ENCODE data around the gene DHX32. TPM values are rescaled to one million over a fixed set of nuclear protein-coding genes. Genes with fewer than 3 reads are reported as not detected.

Gene DHX32
- polyA plus RNA-seq, 3 donors, result 9.6 to 13.6 (median 12.0) TPM

DNA sequence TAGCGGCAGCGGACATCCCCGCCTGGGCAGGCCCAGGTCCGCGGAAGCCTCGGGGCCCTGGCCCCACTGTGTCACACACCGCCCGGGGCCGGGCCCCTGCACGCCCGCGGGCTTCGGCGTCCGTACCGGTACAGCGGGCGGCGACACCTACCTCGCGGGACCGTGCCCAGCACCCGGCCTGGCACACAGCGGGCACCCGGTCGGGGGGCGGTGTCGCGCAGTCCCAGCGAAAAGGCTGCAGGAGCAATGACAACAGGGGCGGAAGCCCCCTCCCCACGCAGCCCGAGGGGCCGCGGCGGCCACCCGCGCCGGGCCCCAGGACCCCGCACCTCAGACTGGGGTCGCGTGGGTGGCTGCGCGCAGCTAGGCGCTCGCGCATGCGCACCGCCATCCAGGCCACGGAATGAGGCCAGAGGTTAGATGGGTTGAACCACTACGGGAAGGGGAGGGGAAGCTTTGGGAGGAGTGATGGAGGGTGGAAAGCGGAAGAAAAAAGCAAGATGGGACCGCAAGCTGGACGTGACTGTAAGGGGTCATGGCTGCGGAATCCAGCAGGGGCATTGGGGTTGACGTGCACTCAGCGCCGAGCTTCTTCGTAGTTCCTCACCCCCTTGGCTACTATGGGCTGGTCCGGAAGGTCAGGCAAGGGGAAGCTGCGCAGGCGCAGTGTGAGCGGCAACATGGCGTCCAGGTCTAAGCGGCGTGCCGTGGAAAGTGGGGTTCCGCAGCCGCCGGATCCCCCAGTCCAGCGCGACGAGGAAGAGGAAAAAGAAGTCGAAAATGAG is 58.0 kb downstream of the DHX32 start, which contains the start of the genes BCCIP and UROS:
BCCIP (plus strand) TSS at position 669 of the 785 bp plus-strand sequence; CDS start at position 681, 12 bp downstream.
UROS (minus strand) TSS at position 381 of the 785 bp plus-strand sequence. CDS start 6,759 bp downstream, outside the sequence.
- peak within 1 kb of the TSS; percentile 70 for H3K27ac ChIP-seq (ENCODE audit: low read depth, low read length)
- 0 to 1% (median 0%) methylated on average over 63 to 74 of the region's 74 CpGs for WGBS, 3 donors

DNA sequence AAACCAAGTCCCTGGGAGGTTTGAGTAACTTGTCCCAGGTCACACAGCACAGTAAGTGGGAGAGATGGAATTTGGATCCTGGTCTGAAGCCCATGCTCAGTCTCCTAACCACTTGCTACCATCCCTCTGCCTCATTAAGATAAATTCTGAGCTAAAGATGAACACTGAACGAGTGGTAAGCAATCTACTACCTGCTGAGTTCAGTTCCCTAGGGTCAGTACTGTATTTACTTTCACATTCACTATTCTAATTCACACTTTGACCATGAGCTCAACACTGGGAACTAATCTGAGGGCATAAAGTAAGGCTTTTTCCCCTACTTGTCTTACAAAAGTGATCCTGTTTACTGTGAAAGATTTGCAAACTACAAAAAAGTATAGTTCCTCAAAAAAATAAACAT is 60.4 kb downstream of the DHX32 start:
- WGBS, 3 donors, result 50 to 66% (median 57%) methylated on average over 1 of the region's 1 CpG

DNA sequence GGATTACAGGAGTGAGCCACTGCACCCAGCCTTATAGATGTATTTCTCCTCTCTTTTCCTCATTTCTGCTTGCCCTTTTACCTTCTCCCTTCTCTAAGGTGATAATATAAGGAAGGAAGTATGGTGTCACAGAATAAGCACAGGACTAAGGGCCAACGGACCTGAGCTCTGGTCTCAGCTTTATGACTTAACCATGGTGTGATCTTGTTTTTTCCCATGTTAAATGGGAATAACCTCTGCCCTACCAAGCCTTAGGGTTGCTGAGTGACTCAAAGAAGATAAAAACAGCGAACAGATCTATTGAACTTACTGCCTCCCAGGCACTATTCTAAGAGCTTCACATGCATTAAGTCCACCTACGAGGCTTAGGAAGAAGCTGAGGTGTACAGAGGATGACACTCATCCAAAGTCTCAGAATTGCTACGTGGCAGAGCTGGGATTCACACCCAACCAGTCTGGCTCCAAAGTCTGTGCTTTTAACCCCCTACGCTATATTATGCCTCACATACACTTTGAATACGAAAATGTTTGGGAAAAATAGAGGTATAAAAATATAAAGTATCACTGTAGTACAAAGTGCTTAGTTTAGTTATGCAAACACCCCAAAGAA is 63.6 kb downstream of the DHX32 start:
- WGBS, 3 donors, result 76 to 86% (median 82%) methylated on average over 6 of the region's 6 CpGs
- H3K27ac ChIP-seq (ENCODE audit: low read depth, low read length), result no peak overlapping the region

More for the DNA sequence above, 60.4 kb downstream of the DHX32 start:
- H3K27ac ChIP-seq (ENCODE audit: low read depth, low read length), result no peak overlapping the region

DNA sequence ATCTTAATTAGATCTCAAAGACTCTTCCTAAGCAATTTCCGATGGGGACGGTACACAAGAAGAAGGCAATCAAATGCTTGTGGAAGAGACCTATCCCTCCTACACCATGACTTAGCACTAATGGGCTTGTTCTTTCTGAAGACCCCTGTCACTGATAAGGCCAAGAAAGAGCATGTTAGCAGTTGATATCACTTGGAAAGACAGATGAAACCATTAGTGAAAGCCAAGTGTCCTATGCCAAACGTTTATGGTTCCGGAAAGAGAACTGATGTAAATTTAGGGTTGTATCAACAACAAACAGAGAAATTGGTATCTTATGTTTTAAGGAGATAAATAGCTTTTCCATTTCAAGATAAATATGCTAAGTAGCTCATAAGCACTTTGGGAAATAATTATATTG is 64.5 kb downstream of the DHX32 start:
- WGBS, 3 donors, result 78 to 91% (median 89%) methylated on average over 4 of the region's 4 CpGs

DNA sequence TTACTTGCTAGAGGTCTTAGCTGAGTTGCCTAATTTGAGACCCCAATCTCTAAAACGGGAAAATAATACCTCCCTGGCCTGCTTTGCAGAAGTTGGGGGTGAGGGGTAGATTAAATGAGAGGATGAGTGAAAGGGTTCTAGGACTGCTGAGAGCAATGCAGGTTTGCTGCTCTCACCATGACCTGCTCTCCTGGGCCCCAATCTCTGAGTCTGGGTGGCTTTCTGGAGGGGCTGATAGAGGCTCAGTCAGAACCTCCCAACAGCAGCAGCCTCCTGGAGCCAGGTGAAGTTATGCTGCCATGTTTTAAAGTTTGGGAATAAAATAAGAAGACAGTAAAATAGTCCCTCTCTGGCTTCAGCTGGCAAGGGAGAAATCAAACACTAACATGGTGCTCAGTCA is 65.3 kb downstream of the DHX32 start:
- WGBS, 3 donors, result 0 to 40% (median 0%) methylated on average over 1 of the region's 1 CpG

More for the DNA sequence above, 64.5 kb downstream of the DHX32 start:
- H3K27ac ChIP-seq (ENCODE audit: low read depth, low read length), result no peak overlapping the region

DNA sequence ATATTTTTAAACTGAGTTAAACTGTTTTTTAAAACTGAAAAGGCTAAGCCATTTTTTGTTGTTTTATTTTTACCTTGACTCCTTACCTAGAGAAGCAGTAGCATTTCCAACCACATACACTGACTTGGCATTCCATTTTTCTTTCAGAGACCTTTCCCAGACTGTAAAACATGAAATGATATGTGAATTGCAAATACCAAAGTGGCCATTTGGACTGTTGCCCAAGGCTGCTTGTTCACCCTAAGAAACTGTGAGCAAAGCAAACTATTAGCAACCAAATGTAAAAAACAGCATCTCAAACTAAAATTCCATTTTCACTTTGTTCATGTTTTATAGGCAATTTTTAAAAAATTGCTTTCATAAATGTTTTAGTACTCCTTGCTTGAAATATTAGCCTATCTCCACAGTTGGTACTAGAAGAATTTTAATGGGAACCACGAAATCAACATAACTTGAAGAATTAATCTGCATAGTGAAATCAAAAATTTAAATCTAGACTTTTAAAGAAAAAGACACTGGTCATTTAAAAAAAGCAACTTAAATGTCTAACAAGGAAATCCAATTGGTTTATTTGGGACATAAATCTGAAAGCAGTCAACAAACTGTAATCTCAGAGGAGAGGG is 68.9 kb downstream of the DHX32 start:
- no peak overlapping the region for H3K27ac ChIP-seq (ENCODE audit: low read depth, low read length)
- WGBS, 3 donors, result 57 to 88% (median 77%) methylated on average over 1 of the region's 1 CpG

More for the DNA sequence above, 65.3 kb downstream of the DHX32 start:
- no peak overlapping the region for H3K27ac ChIP-seq (ENCODE audit: low read depth, low read length)

DNA sequence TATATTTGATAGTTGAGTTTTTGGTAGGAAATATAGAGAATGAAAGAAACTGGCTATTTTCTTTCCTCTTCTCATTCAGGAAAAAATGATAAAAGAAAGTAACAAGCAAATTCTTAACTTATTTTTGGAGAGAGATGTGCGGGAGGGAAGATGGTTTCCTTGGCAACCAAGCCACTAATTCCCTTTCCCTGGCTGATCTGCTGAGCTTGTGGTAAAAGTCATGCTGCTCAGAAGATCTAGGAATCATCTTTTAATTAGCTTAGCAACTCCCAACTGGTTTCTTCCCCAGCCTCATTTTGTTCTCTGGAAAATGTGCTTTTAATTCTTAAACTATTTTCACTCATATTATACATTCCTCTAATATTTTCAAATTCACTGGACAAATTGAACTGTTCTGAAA is 69.8 kb downstream of the DHX32 start:
- no peak overlapping the region for H3K27ac ChIP-seq (ENCODE audit: low read depth, low read length)
- WGBS, 3 donors, result 60 to 85% (median 66%) methylated on average over 1 of the region's 1 CpG

DNA sequence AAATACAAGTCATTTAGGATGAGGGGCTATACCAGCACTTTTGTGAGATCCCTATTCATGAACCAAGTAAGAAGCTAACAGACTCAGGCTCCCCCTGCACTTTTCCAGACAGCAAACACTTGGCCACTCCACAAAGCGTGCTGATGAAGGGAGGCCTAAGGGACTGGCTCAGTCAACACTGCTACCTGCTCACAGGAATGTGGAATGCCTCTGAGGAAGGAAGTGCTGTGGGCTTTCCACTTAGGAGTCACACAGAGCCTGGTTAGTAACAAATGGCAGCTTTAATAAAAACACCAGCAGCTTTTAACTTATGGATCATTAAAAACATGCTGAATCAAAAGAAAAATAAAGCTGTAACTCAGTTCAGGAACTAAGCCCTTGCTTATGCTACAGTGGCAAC is 73.0 kb downstream of the DHX32 start:
- H3K27ac ChIP-seq (ENCODE audit: low read depth, low read length), result no peak overlapping the region
- 92 to 100% (median 94%) methylated on average over 1 of the region's 1 CpG for WGBS, 3 donors

DNA sequence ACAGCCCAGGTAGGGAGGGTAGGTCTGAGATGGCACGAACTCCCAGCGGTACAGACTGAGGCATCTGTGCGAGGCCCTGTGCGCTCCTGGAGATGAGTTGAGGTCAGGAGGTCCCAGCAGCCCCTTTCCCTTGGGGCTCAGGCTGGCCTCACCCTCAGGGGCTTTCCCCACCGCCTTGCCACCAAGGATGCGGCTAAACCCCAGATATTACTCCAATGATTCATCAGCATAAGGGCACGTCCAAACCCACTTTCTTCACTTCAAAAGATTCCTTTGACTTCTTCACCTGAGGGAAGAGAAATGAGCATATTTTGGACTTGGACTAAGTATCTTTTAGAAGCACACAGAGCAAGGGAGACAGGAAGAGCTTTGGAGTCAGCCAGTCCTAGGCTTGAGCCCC is 78.4 kb downstream of the DHX32 start:
- no peak overlapping the region for H3K27ac ChIP-seq (ENCODE audit: low read depth, low read length)
- WGBS, 3 donors, result 97 to 99% (median 98%) methylated on average over 7 of the region's 7 CpGs

DNA sequence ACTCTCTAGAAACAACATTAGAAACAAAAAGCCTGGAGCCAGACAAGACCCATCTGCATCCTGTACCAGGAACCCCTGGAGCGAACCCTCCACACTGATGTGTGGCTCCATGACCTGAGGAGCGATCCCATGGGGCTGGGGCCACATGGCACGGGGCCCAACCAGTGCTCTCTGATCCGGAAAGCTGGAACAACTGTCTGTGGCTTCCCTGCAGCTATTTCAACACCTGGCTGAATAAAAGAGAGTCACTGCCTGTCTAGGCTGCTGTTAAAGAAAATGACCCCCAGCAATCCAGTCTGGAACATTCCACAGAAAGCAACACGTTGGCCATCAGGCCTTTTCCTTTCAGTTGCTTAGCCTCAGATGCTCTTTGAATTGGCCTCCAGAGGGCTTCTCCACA is 79.0 kb downstream of the DHX32 start:
- WGBS, 3 donors, result 78 to 84% (median 79%) methylated on average over 5 of the region's 5 CpGs
- H3K27ac ChIP-seq (ENCODE audit: low read depth, low read length), result no peak overlapping the region

DNA sequence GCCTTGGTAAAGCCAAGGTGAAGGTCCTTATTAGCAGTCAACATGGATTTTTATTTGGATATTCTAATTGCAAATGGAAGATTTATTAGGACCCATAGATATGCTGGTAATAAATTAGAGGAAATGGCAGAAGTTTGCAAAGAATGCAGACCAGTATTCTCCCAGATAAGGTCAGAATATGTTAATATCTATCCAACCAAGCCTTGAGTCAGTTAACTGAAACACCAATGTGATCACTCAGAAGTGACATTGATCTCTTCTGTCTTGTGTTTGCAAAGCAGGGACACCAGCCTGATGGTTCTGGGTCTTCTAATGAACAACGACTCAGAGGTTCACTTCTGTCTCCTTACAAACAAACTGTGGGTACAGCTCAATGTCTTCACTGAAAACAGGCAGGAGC is 79.5 kb downstream of the DHX32 start:
- WGBS, 3 donors, result 75 to 95% (median 89%) methylated on average over 1 of the region's 1 CpG
- H3K27ac ChIP-seq (ENCODE audit: low read depth, low read length), result no peak overlapping the region

DNA sequence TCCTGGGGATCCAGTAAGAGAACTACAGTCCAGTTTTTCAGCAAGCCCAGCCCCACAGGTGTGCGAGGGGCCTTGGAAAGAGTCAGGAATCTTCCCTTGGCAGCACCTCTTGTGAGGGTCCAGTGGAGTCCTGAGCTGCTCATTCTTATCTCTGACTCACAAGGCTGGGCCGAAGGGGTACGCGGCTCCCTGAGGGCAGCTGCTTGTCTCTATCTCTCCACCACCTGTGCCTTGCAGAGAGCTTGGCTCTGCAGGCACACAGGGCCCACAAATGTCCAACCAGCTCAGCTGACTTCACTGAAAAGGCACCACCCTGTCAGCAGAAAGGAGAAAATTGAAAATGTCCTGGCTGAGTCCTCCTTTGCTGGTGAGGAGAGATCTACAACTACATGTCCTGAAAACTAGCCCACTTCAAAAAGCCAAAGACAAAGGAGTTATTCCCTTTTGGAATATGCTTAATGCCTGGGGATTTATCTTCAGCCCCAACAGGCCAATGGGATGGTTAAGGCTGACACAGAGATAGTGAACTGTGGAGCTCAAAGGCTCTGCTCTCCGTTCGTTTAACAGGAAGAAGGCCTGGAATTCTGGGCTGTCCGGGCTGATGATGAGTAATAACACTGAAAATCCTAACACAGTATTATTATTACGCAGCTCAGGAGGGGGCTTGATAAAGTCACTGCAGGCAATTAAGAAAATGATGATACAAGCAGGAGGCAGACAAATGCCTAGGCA is 81.5 kb downstream of the DHX32 start:
- WGBS, 3 donors, result 83 to 93% (median 89%) methylated on average over 8 of the region's 8 CpGs
- H3K27ac ChIP-seq (ENCODE audit: low read depth, low read length), result no peak overlapping the region

DNA sequence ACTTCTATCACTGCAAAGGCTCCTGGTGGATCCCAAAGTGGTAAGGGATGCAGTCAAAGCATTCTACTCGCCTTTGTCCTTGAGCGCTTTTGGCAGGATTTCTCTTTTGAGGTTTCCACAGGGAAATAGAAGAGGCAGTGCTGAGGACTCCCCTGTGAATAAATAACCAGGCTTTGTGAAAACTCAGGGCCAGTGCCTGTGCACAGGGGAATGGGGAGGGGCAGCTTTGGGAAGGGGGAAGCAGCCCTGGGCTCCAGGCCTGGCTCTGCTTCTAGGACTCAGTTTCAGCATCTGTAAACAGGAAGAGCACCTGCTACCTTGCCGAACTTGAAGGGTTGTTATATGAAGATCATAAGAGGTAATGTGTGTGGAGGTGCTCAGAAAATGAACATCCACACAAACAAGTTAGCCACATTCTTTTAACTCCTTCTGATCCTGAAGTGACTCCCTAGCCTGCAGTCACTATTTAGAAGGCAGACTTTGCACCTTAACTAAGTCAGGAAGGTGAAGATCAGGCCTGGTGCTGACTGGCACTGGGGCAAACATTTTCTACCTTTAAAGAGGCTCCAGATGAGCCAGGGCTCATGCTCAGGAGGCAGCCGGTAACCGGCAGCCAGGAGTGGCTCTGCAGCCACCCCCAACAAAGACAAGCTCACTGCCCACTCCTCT is 83.0 kb downstream of the DHX32 start:
- no peak overlapping the region for H3K27ac ChIP-seq (ENCODE audit: low read depth, low read length)
- 28 to 71% (median 51%) methylated on average over 5 of the region's 5 CpGs for WGBS, 3 donors

DNA sequence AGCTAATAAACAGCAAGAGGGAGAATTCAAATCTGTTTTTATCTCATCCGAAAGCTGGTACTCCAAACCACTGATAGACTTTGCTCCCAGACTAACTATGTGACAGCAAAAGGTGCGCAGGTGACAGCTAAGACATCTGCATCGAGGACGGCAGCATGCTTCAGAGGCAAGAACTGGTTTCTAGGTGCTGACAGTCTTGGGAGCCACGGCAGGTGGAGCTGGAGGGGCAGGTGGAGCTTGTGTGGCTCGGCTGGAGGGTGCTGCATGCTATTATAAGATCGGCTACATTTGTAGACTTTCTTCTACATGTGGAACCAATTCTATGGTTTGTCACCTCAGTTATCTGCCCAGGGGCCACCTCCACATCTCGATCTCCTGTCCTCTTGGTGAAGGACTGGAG is 83.7 kb downstream of the DHX32 start:
- WGBS, 3 donors, result 41 to 98% (median 93%) methylated on average over 8 of the region's 8 CpGs

DNA sequence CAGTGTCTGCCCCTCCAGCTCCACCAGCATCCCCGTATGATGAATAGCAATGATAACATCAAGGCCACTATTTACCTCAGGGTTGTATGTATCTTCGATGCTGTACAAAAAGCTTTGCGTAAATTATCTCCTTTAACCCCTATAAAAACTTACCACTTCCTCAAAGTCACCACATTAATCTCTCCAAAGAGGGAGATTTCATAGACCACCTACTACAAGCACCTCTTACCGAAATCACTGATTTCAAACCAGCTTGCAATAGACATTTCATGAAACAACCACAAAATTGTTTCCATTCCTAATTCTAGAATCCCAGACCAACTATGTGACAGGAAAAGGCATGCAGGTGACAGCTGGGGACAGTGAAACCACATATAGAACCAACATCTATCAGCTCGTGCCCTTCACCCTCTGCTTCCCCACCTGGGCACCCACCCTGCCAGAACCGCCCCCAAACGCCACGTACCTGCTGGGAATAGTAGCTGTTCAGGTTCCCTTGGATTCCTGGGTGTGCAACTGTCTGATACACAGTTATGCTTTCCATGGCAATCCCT is 85.4 kb downstream of the DHX32 start:
- WGBS, 3 donors, result 80 to 84% (median 82%) methylated on average over 8 of the region's 8 CpGs

More for the DNA sequence above, 83.7 kb downstream of the DHX32 start:
- H3K27ac ChIP-seq (ENCODE audit: low read depth, low read length), result no peak overlapping the region

DNA sequence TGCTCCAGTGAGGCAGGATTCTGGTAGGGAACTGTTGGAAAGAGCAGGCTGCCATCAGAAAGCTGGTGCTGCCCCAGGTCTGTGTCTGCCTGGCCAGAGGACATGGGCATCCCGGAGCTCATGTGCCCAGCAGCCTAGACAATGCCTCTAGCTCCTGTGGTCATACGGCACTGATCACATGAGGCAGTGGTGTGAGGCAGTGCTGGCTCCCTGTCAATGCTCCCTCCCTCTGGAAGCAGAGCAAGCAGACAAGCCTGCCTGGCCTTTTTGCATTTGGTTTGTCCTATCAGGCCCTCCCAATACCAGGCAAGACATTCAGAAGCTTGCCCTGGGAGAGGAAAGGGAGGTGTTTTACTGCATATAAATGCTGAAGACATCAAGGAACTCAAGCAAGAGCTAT is 86.0 kb downstream of the DHX32 start:
- WGBS, 3 donors, result 85 to 94% (median 88%) methylated on average over 2 of the region's 2 CpGs
- no peak overlapping the region for H3K27ac ChIP-seq (ENCODE audit: low read depth, low read length)

More for the DNA sequence above, 85.4 kb downstream of the DHX32 start:
- no peak overlapping the region for H3K27ac ChIP-seq (ENCODE audit: low read depth, low read length)

DNA sequence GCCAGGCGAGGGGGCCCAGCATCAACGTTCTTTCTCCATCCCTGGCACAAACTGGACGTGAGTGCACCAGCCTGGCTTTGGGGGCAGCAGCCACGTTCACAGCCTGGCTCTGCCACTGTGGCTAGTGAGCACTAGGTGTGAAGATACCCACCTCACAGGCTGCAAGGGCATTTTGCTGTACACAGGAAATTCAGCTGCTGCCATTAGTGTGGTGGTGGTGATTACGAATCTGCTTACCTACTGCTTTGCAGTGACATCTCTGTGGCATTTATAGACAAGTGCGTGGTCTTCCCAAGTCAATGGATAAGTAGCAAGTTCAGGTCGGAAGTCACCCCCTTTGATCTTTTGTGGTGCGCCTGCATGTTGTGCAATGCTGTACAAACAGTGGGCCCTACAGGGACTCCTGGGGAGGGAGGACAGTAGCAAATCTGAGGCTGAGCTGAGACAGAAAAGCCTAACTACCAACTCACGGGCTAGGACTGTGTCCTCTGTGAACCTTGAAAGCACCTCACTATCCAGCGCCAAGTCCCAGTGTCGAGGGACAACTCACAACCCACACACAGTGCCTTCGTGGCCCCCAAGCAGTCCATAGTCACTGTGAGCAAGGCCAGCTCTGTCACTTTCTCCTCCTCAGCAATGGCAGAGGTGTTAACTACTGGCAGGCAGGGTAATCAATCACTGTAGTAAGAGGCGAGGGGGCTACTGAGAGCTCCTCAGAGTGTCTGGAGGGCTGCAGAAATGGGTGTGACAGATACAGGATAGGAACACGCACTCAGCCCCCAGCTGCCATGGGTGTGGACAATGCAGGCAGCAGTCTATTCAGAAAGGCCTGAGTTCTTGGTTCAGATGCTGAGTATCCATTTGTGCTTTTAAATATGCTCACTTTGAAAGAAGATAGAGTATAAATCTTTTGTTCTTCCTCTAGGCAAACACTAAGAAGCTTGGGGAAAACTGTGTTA is 88.5 kb downstream of the DHX32 start:
- WGBS, 3 donors, result 87 to 91% (median 87%) methylated on average over 14 of the region's 14 CpGs
- no peak overlapping the region for H3K27ac ChIP-seq (ENCODE audit: low read depth, low read length)

All from adipose tissue (tissue), 3 donors.